Suppressor macrophage (primary cell): Measurements from ENCODE around the gene ZNF865.

ENCODE experiments used
- DNase-seq, 4 experiments: peaks; one replicate each; pipeline ENCODE4 v3.0.0-alpha.2; 2020 to 2022

The ZNF865 gene

DNA sequence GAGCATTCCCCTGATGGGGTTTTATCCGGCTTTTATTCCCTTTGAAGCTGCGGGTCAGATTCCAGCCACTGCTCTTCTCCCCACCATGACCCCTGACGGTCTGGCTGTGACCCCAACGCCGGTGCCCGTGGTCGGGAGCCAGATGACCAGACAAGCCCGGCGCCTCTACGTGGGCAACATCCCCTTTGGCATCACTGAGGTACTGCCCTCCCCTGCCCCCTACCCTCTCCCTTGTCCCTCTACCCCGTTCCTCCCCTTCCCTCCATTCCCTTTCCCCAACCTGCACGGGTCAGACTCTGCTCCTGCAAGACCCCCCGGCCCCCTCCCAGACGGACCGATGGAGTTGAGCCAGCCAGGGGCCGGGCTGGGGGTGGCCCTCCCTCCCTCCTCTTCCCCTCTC lies 55.5 kb downstream of the ZNF865 start:
- no peak for DNase-seq

DNA sequence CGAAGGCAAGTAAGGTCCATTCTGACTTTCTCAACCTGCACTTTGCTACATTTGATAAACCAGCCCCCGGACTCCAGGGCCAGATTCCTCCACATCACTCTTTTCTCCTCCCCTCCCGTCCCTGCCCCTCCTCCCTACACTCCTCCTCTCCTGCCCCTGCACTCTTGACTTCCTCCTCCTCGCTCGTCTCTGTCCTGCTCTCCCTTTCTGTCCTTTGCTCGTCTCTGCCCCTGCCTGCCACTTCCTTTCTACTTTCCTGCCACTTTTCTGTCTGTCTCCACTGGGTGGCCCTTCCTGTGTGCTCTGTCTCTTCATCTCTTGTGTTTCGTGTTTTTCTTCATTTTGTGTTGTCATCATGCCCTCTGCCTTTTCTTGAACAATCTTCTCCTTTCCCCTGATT lies 56.4 kb downstream of the ZNF865 start:
- no peak for DNase-seq

DNA sequence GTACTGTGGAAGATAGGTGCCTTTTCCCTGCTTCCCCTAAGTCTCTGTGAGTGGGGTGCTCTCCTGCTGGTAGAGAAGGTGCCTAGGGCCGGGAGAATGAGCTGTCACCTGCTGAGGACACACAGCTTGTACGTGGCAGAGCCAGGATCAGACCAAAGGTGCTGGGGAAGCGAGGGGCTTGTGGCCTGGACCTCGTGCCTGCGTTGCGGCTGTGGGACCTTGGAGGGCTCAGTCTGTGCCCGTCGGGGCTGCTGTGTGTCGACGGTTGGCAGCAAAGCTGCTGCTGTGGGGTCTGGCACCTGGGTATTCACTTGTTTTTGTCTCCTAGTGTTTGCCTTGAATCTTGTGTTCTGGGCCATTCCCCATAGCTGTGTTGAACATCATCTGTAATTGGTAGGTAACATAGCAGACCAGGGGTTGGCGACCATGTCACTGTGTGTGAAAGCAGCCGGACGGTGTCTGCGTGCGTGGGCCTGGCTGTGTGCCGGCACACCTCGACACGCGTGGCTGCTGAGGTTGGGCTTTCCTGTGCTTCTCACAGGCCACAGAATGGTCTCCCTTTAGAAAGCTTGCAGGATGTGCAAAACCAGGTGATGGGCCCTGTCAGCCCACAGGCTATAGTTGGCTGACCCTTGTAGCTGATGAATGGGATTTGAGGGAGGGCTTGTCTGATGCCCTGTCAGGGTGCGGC lies 58.5 kb downstream of the ZNF865 start:
- no peak for DNase-seq

DNA sequence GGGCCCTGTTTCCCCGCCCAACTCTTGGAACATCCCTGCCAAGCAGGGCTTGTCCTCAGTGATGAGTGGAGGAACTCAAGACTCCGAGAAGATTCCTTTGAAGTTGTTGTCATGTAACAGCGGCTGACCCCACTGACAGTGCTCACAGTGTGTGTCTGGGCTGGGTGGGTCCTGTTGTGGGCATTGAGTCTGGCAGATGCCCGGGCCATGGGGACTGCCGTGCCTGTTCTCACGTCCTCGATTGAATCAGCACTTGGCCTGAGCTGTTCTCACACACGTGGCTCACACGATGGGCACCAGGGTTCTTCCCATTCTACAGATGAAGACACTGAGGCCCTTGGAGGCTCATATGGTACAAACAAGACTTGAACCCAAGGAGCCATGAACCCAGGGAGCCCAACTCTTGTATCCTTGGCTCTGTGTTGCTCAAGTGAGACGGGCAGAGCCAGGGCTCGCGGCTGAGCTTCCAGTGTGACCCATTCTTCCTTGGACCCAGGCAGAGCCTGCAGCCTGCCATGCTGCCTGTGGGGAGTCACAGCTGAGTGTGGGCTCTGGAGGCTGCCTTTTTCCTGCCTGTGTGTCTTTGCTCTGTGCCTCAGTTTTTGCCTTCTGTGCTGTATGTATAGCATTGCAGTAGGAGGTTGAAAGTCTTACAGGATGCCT lies 61.0 kb downstream of the ZNF865 start:
- no peak for DNase-seq
